GM18907 (cell line): ENCODE results near the gene SLC37A1.
A peak's percentile ranks its signal among the peaks of the same experiment; 100 is the strongest.

ENCODE experiments used
- ATAC-seq: cut with Tn5 transposase; IDR thresholded peaks from one replicate; pipeline ENCODE4 v1.9.1; 2021; ENCODE audit warnings: mild to moderate bottlenecking, moderate library complexity; ENCODE audit not compliant: unreplicated experiment

The SLC37A1 gene

DNA sequence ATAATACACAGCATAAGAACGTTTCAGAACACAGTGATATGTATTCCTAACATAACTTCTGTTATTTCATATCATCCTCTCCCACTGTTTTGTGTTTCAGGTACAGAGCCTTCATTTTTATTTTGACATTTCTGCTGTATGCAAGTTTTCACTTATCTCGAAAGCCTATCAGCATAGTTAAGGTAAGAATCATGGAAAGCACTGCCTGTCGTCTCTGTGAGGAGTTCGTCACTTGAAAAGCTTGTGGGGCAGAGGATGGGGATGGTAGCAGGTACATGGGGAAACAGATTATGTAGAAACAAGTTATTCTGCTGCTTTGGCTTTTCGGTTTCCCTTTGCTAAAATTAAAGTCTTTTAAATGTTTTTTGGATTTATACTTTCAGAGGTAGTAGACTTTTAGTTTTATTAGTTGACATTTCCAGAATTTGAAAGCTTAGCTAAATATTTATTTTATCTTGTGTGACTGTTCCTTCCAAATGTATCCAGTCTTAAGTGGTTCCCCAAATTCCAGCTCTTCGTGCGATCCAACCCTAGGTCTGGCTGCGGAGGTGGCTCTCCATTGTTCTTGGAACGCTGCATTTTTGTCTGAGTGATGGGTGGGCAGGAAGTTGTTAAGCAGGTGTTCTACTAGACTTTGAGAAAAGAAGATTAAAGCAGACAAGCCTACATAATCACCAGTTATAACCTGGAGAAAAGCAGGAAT, 12.2 kb downstream of the SLC37A1 start:
- ATAC-seq: no peak

DNA sequence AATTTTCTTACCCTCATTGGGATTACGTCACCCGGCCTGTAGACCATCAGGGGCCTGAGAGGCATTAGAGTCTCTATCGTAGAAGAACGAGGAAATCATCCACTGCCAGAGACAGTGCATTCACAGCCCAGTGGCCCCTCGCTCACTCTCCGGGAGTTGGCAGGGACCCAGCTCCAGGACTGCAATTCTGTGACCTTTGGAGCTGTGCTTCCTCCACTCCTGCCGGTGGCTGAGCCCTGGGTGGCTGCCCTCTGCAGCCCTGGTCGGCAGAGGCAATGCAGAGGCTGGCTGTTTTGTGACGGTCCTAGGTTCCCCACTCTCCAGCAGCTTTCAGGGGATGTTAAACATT, 12.7 kb downstream of the SLC37A1 start:
- ATAC-seq: no peak

DNA sequence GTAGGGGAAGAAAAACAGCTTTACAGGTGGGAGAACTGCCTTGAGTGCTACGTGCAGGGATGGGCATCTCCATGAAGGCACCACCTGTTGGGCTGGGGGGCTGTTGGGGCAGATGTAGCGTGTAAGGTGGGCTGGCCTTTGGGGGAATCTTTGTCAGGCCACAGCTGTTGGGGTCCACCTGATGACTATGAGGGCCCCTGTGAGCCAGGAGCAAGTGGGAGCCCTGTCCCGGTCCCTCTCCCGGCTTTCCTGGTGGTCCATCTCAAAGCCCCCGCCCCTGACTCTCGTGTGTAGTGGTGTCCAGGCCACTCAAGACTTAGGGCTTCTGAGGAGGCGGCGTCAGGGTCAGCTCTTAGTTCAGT, 13.5 kb downstream of the SLC37A1 start:
- no peak for ATAC-seq

DNA sequence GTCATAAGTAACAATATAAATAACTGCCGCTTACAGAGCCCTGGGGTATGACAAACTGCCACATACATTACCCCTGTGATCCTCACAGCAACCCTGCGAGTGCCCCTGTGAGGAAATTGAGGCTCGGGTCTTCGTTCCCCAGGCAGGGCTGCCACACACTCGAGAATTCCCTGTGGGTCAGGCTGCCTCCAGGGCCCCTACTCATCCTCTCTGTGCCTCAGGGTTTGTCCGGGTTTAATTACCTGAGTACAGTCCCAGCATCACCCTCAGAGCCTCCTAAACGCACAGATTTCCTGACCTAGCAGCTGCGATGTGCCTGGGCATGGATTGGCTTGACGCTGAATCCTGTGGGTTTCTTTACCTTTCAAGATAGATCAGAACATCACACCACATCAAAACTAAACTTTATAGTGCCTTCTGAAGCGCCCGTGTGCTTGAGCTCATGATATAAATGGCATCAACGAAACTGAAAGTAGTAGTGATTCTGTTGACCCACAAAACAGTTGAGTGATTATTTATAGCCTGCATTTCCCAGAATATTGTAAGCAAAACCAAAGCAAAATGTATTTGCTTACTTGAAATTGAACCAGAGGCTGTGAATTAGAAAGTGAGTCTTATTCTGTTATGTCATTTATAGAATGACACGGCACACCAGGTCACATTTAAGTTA, 14.0 kb downstream of the SLC37A1 start:
- peak; percentile 44 for ATAC-seq

- ATAC-seq: no peak
Measured at GRCh38 chr21:42530167-42530518, 16.5 kb downstream of the SLC37A1 start.

GRCh38 chr21:42531771-42532170, 18.1 kb downstream of the SLC37A1 start:
- ATAC-seq: no peak

DNA sequence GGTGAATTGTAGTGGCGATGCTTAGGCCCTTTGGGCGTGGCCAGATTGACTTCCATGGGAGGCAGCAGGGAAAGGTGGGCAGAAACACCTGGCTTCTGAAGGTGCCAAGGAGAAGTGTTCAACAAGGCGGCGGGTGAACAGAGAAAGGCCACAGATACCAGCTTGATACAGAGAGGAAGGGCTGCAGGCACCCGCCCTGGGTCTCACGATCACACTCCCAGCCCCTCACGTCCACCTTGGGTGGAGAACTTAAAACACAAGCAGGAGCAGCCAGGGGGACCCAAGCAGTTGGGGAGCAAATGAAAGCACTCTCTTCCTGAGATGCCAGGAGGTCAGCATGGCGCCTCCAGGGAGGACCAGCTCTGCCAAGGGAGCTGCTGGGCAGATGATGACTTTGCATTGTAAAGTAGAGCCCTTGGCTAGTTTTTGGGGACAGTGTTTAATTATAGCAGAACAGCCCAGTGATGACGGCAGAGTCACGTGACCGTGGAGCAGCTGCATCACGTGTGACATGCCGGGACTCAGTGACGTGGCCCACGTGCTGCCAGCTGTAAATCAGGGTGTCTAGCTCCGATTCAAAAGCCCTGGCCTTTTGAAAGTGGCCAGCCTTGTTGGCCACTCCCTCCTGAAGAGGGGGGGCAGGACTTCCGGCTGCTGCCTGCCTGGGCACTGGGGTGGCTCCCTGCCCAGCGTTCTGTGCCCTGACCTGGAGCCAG, 19.0 kb downstream of the SLC37A1 start:
- ATAC-seq: no peak

- ATAC-seq: no peak
Measured at GRCh38 chr21:42533306-42533962, 19.8 kb downstream of the SLC37A1 start.

DNA sequence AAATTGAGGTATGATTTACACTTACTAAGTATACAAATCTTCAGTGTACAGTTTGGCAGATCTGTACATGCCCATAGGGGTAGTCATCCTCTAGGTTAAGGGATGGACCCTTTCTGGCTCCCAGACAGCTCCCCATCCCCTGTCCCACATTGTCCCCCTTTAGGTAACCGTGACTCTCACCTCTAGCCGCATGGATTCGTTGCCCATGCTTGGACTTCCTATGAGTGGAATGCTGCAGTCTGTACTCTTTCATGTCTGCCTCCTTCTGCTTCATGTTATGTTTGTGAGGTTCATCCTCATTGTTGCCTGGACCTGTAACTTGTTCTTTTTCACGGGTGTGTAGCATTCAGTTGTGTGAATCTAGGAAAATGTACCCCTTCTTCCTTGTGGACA, 20.3 kb downstream of the SLC37A1 start:
- ATAC-seq: no peak

DNA sequence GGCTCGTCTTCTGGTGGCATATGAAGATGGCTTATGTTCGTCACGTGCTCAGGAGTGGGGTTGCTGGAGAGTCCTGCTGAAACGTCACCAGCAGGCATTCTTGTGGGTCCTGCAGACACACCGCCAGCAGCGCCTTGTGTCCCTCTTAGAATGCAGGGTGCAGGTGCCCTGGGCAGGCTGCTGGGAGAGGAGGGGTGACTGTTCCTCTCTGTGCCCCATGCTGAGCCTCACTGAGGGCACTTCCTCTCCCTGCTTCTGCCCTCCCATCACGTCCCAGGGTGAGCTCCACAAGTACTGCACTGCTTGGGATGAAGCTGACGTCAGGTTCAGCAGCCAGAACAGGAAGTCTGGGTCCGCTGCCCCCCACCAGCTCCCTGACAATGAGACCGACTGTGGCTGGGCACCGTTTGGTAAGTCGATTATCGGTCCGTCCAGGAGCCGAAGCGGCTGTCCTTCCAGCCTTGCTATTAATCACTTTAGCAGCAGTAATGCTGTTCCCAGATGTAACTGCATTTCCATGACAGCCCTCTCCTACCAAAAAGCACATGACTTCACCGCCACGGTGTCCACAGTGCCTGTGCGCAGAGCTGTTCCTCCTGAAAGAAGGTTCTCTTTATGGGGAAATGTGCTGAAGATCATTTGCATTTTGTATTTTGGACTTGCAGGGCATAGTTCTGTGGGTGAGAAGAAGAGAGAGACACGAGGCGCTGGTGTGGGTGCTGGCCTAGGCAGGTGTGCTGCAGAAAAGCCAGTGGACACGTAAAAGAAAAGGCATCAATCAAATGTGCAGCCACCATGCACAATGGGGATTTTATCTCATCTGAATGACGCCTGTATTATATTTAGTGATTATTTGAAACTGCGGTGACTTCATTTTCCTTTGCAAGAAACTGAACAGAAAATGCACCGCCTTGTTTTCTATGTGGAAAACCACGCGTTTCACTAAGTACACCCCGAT, 21.0 kb downstream of the SLC37A1 start:
- ATAC-seq: peak; percentile 43

- peak; percentile 72 for ATAC-seq
Measured at GRCh38 chr21:42535602-42536171, 22.0 kb downstream of the SLC37A1 start.

- ATAC-seq: no peak
Measured at GRCh38 chr21:42536601-42537000, 22.9 kb downstream of the SLC37A1 start.

DNA sequence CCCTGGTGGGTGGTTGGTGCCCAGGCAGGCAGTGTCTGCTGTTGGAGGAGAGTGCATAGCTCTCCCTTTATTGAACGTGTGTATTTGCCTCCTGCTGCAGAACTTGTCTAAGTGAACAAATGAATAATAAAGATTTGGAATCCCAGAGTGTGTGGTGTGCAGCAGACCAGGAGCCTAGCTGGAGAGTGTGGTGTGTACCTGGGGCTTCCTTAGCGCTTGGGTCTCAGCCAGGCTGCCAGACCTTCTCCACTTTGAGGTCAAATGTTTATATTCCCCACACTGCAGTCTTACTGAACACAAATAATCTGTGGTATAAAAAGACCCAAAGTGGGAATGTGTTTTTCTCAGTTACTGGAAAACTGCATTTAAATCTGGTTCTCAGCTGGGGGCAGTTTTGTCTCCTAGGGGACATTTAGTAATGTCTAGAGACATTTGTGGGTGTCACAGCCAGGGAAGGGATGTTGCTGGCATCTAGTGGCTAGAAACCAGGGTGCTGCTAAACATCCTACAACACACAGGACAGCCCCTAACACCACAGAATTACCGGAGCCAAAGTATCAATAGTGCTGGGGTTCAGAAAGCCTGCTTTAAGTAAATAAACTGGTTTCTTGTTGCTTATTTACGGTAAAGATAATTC, 23.6 kb downstream of the SLC37A1 start:
- ATAC-seq: no peak

DNA sequence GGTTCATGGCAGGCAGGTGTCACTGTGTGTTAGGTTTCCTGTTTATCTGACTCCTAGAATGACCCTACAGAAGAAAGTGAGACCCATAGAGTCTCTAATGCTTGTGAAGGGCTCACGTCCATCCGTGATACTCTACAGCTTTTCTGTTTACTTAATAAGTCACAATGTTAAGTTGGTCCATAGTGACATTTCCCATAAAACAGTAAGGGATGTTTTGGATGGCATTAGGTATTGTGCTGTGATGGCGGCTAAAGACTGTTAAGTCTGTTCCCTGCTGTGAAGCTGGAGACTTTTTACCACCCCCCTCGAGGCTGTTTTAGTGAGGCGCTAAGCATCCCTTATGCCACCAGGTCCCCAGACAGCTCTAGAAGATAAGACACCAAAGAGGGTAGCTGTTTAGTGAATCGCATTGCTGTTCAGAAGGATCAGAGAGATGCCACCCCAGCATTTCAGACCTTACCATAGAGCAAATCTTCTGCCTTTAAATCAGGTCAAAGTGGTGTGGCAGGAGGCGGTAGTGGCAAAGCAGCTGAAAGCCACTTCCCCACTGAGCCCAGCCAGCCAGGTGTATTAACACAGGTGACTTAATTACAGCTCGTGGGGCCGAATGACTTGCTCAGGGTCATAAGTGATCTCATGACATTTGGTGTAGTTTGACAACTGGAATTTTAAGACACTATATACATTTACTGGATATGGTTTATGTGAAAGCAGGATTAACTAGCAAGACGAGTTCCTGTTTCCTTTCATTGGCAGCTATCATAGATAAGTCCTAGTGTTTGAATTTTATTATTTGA, 25.0 kb downstream of the SLC37A1 start:
- no peak for ATAC-seq

DNA sequence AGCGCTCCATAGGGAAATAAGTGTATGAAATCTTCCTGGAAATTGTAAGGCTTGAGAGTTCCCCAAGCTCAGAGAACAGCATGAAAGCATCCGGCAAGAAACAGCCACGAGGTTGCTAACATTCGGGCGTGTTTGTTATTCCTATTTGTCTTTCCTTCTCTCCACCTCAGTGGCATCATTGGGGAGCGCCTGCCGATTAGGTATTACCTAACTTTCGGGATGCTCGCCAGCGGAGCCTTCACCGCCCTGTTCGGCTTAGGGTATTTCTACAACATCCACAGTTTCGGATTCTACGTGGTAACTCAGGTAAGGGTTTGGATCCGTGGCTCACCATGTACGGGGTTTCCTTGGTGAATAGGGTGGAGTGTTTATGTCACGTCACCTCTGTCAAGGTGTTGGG, 25.7 kb downstream of the SLC37A1 start:
- ATAC-seq: no peak

DNA sequence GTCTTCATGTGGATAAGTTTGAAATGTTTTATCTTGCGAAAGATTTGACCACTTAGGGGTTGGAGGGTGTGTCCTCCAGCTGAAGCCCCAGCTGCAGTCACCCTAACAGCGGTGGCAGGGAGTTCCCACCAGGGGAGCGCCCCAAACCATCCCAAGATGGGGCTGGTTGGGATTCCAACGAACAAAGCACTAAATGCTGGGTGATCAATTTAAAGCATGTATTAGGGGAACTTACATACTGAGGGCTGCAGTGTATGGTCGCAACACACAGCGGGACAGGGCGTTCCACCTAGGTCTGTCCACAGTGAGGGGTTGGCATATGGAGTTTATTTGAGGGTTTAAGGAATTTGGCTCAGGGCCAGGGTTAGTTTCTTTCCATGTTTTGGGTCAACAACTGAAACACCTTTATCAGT, 26.3 kb downstream of the SLC37A1 start:
- ATAC-seq: no peak

GRCh38 chr21:42540396-42540795, 26.7 kb downstream of the SLC37A1 start:
- no peak for ATAC-seq

DNA sequence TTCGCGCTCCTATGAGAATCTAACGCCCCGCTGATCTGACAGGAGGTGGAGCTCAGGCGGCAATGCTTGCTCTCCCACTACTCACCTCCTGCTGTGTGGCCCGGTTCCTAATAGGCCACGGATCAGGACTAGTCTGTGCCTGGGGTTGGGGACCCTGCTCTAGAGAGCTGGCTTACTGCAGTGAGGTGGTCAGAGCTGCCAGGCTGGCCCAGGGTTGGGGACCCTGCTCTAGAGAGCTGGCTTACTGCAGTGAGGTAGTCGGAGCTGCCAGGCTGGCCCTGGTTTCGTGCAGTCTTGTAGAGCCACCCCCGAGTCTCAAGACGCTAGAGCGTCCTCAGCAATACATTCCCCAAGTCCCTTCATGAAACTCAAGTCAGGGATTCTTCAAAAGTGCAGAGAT, 27.5 kb downstream of the SLC37A1 start:
- ATAC-seq: no peak

DNA sequence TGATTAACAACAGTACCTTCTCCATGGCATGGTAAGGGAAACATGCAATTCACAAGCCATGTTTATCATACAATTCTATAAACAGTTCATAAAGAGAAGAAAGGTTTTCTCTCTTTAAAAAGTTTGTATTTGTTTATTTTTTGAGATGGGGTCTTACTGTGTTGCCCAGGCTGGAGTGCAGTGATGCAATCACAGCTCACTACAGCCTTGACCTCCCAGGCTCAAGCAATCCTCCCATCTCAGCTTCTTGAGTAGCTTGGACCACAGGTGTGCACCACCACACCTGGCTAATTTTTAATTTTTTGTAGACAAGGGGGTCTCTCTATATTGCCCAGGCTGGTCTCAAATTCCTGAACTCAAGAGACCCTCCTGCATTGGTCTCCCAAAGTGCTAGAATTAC, 28.0 kb downstream of the SLC37A1 start:
- ATAC-seq: no peak
